Stimulated activated naive CD8-positive, alpha-beta T cell treated with anti-CD3 and anti-CD28 coated beads, Interleukin-15, Interleukin-2, amounts not matched to agents 100 ng/mL and 50 ng/mL, for 24 hours (primary cell): ENCODE measurements around the gene CDC20B.
A peak's percentile ranks its signal among the peaks of the same experiment; 100 is the strongest.

ENCODE experiments used
- H3K27ac Mint-ChIP-seq: one replicate; pipeline ENCODE4 v1.8.0; 2021; ENCODE audit warnings: mild to moderate bottlenecking, mixed read lengths
- H3K27me3 Mint-ChIP-seq: one replicate; pipeline ENCODE4 v1.8.0; 2021; ENCODE audit warnings: mixed read lengths
- H3K36me3 Mint-ChIP-seq: one replicate; pipeline ENCODE4 v1.8.0; 2021; ENCODE audit warnings: low read depth, mixed read lengths
- H3K4me1 Mint-ChIP-seq: one replicate; pipeline ENCODE4 v1.8.0; 2021; ENCODE audit warnings: low read depth, mixed read lengths
- H3K4me3 Mint-ChIP-seq: one replicate; pipeline ENCODE4 v1.8.0; 2021; ENCODE audit warnings: mild to moderate bottlenecking, mixed read lengths
- H3K9me3 Mint-ChIP-seq: one replicate; pipeline ENCODE4 v1.8.0; 2021; ENCODE audit warnings: mixed read lengths

The CDC20B gene

DNA sequence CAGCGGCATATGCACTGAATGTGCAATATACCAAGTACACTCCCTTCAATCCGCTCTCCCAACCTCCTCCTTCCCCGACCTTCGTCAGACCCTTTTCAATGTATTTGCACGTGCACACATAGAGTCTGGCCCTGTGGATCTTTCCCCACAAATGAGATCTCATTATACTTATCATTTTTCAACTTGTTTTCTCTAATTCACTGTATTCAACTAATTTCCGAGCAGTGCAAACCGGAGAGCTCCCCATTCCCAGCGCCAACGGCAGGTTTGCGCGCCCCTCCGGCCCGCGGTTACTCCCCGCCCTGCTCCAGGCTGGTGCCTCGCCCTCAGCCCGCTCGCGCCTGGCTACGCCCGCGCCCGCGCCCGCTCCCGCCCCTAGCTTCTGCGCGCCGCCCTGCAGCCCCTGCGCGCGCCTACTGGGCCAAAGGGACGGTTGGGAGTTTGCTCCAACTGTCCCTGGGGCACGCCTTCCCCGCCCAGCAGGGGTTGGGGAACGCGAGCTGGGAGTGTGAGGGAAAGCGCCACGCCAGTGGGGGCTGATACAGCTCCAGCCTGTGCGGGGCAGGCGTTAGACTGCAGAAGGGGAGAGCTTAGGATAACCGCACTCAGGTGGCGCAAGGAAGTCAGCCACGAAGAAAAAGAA lies 3.3 kb upstream of the CDC20B start:
- Mint-ChIP-seq H3K4me3 (peak overlapping the region; percentile 65), H3K27me3 (peaks cover 83% of the 10 kb centered on the region), H3K36me3 (no peaks in the 10 kb centered on the region), H3K4me1 (peaks cover 46% of the 10 kb centered on the region), H3K27ac (no peak overlapping the region), H3K9me3 (no peaks in the 10 kb centered on the region)

GRCh38 chr5:55175781-55176175 lies 2.8 kb upstream of the CDC20B start:
- H3K36me3 Mint-ChIP-seq = no peaks in the 10 kb centered on the region
- H3K4me3 Mint-ChIP-seq = peak overlapping the region; percentile 65
- no peak overlapping the region for H3K27ac Mint-ChIP-seq
- H3K9me3 Mint-ChIP-seq = no peaks in the 10 kb centered on the region
- peaks cover 46% of the 10 kb centered on the region for H3K4me1 Mint-ChIP-seq
- H3K27me3 Mint-ChIP-seq = peaks cover 78% of the 10 kb centered on the region

DNA sequence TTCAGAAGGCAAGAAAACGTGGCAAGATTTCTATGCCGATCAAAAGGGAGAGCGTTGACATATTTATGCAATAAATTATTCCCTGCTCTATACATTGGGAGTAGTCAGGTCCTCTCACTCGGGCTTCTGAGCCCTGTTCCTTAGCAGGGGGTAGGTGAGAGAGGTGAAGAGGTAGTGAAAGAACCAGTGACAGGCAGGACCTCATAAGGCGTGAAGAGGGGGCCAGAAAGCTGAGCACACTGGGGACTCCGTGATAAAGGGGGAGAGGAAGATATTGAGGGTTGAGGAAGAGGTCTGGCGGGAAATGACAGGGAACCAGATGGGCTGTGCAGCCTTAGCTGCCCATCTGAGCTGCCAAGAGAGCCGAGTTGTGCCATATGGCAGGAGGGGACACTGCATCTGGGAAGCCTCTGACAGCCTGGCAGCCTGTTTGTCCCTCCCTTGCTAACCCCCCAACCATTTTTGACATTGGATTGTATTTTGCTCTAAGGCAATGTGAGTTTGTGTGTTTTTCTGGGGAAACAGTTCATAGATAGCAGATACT lies 782 bp upstream of the CDC20B start:
- Mint-ChIP-seq H3K4me3 (peak overlapping the region; percentile 79), H3K4me1 (peaks cover 52% of the 10 kb centered on the region), H3K9me3 (no peaks in the 10 kb centered on the region), H3K27me3 (peaks cover 73% of the 10 kb centered on the region), H3K27ac (no peak overlapping the region), H3K36me3 (no peaks in the 10 kb centered on the region)

DNA sequence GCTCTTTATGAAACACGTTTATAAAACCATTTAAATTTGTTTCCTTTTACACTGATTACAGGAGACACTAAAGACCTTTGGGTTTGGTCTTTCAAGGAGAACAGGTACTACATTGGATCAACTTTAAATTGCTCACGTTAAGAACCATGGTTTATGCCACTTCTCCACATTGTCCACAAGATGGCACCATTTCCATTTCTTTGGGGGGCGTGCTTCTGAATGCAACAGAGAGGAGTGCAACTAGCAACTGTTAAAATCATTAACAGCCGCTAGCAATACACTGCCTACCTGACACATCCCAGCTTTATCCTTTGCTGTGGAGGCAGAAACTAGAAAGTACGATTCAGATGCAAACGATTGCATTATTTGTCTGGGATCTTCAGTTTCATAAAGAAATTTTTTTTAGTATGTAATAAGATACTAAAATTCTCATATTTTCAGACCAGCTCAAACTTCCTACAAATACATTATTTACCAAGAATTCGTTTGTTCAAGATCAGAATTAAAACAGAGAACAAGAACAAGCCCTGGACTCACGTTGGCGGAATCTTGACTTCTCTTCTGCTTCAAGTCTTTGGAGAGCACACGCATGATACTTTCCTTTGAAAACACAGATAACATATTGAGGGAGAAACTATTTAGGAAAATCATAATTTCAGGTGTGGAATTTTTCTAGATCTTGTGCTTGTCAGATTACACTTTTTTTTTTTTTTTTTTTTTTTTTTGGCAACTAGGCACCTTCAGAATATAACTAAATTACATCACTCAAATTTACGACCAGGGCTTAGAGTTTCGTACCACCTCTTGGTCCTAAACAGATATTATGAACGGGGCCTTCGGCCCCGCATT lies 702 bp downstream of the CDC20B start:
- no peaks in the 10 kb centered on the region for H3K36me3 Mint-ChIP-seq
- H3K4me1 Mint-ChIP-seq = peaks cover 52% of the 10 kb centered on the region
- no peaks in the 10 kb centered on the region for H3K9me3 Mint-ChIP-seq
- H3K27me3 Mint-ChIP-seq = peaks cover 74% of the 10 kb centered on the region
- H3K4me3 Mint-ChIP-seq = peak overlapping the region; percentile 86
- no peak overlapping the region for H3K27ac Mint-ChIP-seq

DNA sequence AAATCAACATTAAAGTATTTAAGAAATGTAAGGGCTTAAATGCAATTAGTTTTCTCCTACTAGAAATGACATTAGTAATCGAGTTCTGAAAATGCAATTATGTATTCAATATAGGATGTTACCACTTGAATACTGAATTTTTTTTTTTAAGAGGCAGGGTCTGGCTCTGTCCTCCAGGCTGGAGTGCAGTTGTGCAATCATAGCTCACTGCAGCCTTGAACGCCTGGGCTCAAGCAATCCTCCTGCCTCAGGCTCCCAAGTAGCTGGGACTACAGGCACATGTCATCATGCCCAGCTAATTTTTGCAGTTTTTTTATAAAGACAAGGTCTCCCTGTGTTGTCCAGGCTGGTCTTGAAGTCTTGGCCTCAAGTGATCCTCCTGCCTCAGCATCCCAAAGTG lies 1.5 kb downstream of the CDC20B start:
- peaks cover 45% of the 10 kb centered on the region for H3K4me1 Mint-ChIP-seq
- no peaks in the 10 kb centered on the region for H3K9me3 Mint-ChIP-seq
- no peak overlapping the region for H3K4me3 Mint-ChIP-seq
- no peak overlapping the region for H3K27ac Mint-ChIP-seq
- H3K36me3 Mint-ChIP-seq = no peaks in the 10 kb centered on the region
- peaks cover 74% of the 10 kb centered on the region for H3K27me3 Mint-ChIP-seq

GRCh38 chr5:55162666-55163065 lies 10.3 kb downstream of the CDC20B start:
- H3K9me3 Mint-ChIP-seq = no peaks in the 10 kb centered on the region
- H3K27ac Mint-ChIP-seq = no peak overlapping the region
- no peak overlapping the region for H3K4me3 Mint-ChIP-seq
- H3K4me1 Mint-ChIP-seq = no peaks in the 10 kb centered on the region
- H3K36me3 Mint-ChIP-seq = no peaks in the 10 kb centered on the region
- H3K27me3 Mint-ChIP-seq = peaks cover 65% of the 10 kb centered on the region

- Mint-ChIP-seq H3K36me3 (no peaks in the 10 kb centered on the region), H3K27me3 (peaks cover 50% of the 10 kb centered on the region), H3K27ac (no peak overlapping the region), H3K4me1 (no peaks in the 10 kb centered on the region), H3K9me3 (no peaks in the 10 kb centered on the region), H3K4me3 (no peak overlapping the region)
Measured at GRCh38 chr5:55160493-55161209, 12.3 kb downstream of the CDC20B start.

DNA sequence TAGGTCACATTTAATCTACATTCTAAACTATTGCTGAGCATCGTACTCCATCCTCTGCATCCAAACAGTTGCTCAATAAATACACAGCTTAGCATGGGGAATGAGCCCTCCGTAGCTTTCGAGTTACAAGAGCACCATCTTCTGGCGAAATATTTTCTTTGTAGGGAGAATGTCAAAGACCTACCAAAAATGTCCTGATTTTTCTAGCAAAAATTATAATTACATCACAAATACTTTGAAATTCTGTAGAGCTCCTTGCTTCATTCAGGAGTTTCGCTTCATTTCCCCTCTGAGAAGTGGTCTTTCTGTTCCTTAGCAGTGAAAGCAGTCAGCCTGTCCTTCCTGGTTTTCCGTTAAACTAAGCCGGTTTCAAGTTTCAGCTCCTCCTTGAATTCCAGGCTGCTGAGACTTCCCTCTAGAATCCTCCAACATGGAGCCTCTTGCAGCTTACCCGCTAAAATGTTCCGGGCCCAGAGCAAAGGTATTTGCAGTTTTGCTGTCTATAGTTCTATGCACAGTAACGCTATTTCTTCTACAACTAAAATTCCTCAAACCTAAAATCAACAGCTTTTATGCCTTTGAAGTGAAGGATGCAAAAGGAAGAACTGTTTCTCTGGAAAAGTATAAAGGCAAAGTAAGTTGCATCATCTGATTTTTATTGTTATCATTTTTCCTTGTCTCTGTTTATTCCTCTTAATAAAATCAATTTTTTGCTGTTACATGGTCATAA lies 13.0 kb downstream of the CDC20B start, which contains the start of gene GPX8:
TSS of gene GPX8 (plus strand) at position 409 of the 730 bp plus-strand sequence. CDS start at position 431, 22 bp downstream.
- Mint-ChIP-seq H3K9me3 (no peaks in the 10 kb centered on the region), H3K27me3 (peaks cover 49% of the 10 kb centered on the region), H3K36me3 (no peaks in the 10 kb centered on the region)

GRCh38 chr5:55154873-55155272 lies 18.1 kb downstream of the CDC20B start:
- Mint-ChIP-seq H3K9me3 (no peaks in the 10 kb centered on the region), H3K36me3 (no peaks in the 10 kb centered on the region), H3K4me1 (no peaks in the 10 kb centered on the region), H3K4me3 (no peak overlapping the region), H3K27me3 (peaks cover 32% of the 10 kb centered on the region), H3K27ac (no peak overlapping the region)

More for the DNA sequence above, 13.0 kb downstream of the CDC20B start, which contains the start of gene GPX8:
- Mint-ChIP-seq H3K4me1 (no peaks in the 10 kb centered on the region), H3K4me3 (no peak within 1 kb of the TSS), H3K27ac (no peak within 1 kb of the TSS)

GRCh38 chr5:55151923-55152842 lies 20.8 kb downstream of the CDC20B start:
- H3K27ac Mint-ChIP-seq = no peak overlapping the region
- peaks cover 27% of the 10 kb centered on the region for H3K27me3 Mint-ChIP-seq
- H3K4me3 Mint-ChIP-seq = no peak overlapping the region
- H3K4me1 Mint-ChIP-seq = no peaks in the 10 kb centered on the region
- no peaks in the 10 kb centered on the region for H3K9me3 Mint-ChIP-seq
- no peaks in the 10 kb centered on the region for H3K36me3 Mint-ChIP-seq

DNA sequence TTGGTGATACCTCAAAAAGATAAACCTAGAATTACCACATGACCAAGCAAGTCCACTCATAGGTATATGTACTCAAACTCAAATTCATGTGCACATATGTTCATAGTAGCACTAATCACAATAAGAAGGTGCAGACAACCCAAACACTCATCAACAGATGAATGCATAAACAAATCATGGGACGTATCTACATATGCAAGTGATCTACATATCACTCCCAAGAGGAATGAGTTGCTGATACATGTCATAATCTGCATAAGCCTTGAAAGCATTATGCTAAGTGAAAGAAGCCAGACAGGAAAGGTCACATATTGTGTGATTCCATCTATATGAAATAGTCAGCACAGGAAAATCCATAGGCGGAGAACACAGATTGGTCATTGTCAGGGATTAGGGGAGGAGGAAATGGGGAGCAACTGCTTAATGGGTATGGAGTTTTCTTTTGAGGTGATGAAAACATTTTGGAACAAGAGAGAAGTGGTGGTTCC lies 23.6 kb downstream of the CDC20B start:
- Mint-ChIP-seq H3K9me3 (no peaks in the 10 kb centered on the region), H3K4me3 (no peak overlapping the region)

GRCh38 chr5:55146543-55147151 lies 26.3 kb downstream of the CDC20B start:
- H3K27me3 Mint-ChIP-seq = peaks cover 32% of the 10 kb centered on the region
- H3K4me1 Mint-ChIP-seq = peaks cover 14% of the 10 kb centered on the region
- no peak overlapping the region for H3K27ac Mint-ChIP-seq
- no peak overlapping the region for H3K4me3 Mint-ChIP-seq
- H3K36me3 Mint-ChIP-seq = no peaks in the 10 kb centered on the region
- no peaks in the 10 kb centered on the region for H3K9me3 Mint-ChIP-seq

More for the DNA sequence above, 23.6 kb downstream of the CDC20B start:
- H3K27ac Mint-ChIP-seq = no peak overlapping the region
- H3K27me3 Mint-ChIP-seq = peaks cover 33% of the 10 kb centered on the region
- no peaks in the 10 kb centered on the region for H3K36me3 Mint-ChIP-seq
- H3K4me1 Mint-ChIP-seq = peaks cover 5% of the 10 kb centered on the region

- Mint-ChIP-seq H3K9me3 (no peaks in the 10 kb centered on the region), H3K4me1 (peaks cover 20% of the 10 kb centered on the region), H3K36me3 (no peaks in the 10 kb centered on the region), H3K27me3 (peaks cover 32% of the 10 kb centered on the region), H3K27ac (no peak overlapping the region), H3K4me3 (no peak overlapping the region)
Measured at GRCh38 chr5:55146080-55146479, 26.9 kb downstream of the CDC20B start.
